Activated B cell treated with CpG ODN at 0.5 μM for 24 hours (primary cell): Measurements from ENCODE around the gene RETN. TPM values are rescaled to one million over a fixed set of nuclear protein-coding genes. Genes with fewer than 3 reads are reported as not detected.
"Not testable (repeated sequence)": the region's sequence is repeated elsewhere in the genome, so short reads cannot be mapped to it uniquely, and the experiment has no call there.

Experiments
- ATAC-seq: fragments of 200-7000 bp; cut with Tn5 transposase; one replicate; pipeline ENCODE4 v1.10.0; 2021; ENCODE audit warnings: low read depth, mild to moderate bottlenecking, moderate library complexity
- CTCF ChIA-PET: fragments of 350-600 bp; sonication (Branson Sonifier 250); formaldehyde crosslinking; loops from one replicate; lab custom pipeline; 2021; ENCODE audit warnings: antibody characterized with exemption; lab: Charles Lee
- POLR2A ChIA-PET: fragments of 350-600 bp; sonication (Branson Sonifier 250); formaldehyde crosslinking; loops from one replicate; lab custom pipeline; 2021; ENCODE audit warnings: antibody characterized with exemption; lab: Charles Lee
- DNase-seq: peaks from one replicate; pipeline ENCODE4 v3.0.0; 2022
- H3K27ac Mint-ChIP-seq: one replicate; pipeline ENCODE4 v1.8.0; 2020; ENCODE audit warnings: mixed read lengths
- H3K27me3 Mint-ChIP-seq: one replicate; pipeline ENCODE4 v1.8.0; 2021; ENCODE audit warnings: mixed read lengths
- H3K36me3 Mint-ChIP-seq: one replicate; pipeline ENCODE4 v1.8.0; 2021; ENCODE audit warnings: low read depth, mixed read lengths
- H3K4me1 Mint-ChIP-seq: one replicate; pipeline ENCODE4 v1.8.0; 2021; ENCODE audit warnings: mixed read lengths
- H3K4me3 Mint-ChIP-seq: one replicate; pipeline ENCODE4 v1.8.0; 2020; ENCODE audit warnings: mild to moderate bottlenecking, mixed read lengths
- H3K9me3 Mint-ChIP-seq: one replicate; pipeline ENCODE4 v1.8.0; 2020; ENCODE audit warnings: mixed read lengths
- intact Hi-C: fragments of 100-400 bp; cut with micrococcal nuclease; formaldehyde crosslinking; loops from one replicate; pipeline ENCODE4 v1.15.1; 2024
- total RNA-seq: library from RNA; stranded (reverse); gene quantifications from 2 replicates; pipeline ENCODE4 v1.2.3, GENCODE V29; 2022
- TF ChIP-seq, protein P1 (sequence below): fragments of 200-600 bp; IDR thresholded peaks from one replicate; pipeline ENCODE4 v1.8.0; 2022; ENCODE audit warnings: antibody characterized with exemption, mild to moderate bottlenecking

Gene RETN
- total RNA-seq, 1 donor from 2014 or later: not detected

DNA sequence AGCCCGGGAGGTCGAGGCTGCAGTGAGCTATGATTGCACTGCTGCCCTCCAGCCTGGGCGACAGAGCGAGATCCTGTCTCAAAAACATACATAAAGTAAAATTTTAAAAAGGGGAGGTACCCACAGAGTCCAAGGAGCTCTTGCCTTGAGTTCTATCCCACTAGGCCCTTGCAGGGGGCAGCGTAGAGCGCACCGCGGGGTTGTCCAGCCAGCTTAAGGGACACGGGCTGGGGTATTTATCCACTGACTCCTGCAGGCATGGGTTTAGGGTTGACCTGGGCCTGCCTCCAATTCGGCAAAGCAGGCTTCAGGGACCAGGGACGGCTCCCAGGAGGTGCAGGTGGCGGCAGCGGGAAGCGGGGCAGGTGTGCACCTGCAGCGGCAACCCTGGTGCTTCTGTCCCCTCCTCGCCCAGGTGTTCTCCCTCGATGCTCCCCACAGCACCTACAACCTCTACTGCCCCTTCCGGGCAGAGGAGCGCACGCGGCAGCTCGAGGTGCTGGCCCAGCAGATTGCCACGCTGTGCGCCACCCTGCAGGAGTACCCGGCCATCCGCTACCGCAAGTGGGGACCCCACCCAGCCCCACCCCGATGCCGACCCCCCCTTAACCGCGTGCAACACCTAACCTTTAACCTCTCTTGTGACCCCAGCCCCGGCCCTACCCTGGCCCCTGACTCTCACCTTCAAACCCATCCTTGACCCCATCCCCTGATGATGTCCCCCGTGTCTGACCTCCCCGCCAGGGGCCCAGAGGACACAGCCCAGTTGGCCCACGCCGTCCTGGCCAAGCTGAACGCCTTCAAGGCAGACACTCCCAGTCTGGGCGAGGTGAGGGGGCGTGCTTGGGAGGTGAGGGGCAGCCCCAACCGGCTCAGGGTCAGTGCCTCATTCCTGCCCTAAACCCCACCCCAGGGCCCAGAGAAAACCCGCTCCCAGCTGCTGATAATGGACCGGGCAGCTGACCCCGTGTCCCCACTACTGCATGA is 27.3 kb upstream of the RETN start:
- POLR2A ChIA-PET: interaction anchor here (1.2 kb wide), 1 partner anchor 12 kb away, joined by 4 read pairs; the partner anchor contains the start of genes PET100 and XAB2
- Mint-ChIP-seq H3K27me3 (no peaks in the 10 kb centered on the region), H3K36me3 (peaks cover 45% of the 10 kb centered on the region), H3K9me3 (no peaks in the 10 kb centered on the region), H3K27ac (no peak overlapping the region), H3K4me3 (no peak overlapping the region), H3K4me1 (peaks cover 28% of the 10 kb centered on the region)
- TF ChIP-seq, protein P1, sequence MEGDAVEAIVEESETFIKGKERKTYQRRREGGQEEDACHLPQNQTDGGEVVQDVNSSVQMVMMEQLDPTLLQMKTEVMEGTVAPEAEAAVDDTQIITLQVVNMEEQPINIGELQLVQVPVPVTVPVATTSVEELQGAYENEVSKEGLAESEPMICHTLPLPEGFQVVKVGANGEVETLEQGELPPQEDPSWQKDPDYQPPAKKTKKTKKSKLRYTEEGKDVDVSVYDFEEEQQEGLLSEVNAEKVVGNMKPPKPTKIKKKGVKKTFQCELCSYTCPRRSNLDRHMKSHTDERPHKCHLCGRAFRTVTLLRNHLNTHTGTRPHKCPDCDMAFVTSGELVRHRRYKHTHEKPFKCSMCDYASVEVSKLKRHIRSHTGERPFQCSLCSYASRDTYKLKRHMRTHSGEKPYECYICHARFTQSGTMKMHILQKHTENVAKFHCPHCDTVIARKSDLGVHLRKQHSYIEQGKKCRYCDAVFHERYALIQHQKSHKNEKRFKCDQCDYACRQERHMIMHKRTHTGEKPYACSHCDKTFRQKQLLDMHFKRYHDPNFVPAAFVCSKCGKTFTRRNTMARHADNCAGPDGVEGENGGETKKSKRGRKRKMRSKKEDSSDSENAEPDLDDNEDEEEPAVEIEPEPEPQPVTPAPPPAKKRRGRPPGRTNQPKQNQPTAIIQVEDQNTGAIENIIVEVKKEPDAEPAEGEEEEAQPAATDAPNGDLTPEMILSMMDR: no peak
- ATAC-seq: no peak
- intact Hi-C loops: no loop called here
- CTCF ChIA-PET: interaction anchor here (0.6 kb wide), 1 partner anchor 21 kb away, joined by 3 read pairs; no protein-coding TSS in a partner anchor
- no peak for DNase-seq

DNA sequence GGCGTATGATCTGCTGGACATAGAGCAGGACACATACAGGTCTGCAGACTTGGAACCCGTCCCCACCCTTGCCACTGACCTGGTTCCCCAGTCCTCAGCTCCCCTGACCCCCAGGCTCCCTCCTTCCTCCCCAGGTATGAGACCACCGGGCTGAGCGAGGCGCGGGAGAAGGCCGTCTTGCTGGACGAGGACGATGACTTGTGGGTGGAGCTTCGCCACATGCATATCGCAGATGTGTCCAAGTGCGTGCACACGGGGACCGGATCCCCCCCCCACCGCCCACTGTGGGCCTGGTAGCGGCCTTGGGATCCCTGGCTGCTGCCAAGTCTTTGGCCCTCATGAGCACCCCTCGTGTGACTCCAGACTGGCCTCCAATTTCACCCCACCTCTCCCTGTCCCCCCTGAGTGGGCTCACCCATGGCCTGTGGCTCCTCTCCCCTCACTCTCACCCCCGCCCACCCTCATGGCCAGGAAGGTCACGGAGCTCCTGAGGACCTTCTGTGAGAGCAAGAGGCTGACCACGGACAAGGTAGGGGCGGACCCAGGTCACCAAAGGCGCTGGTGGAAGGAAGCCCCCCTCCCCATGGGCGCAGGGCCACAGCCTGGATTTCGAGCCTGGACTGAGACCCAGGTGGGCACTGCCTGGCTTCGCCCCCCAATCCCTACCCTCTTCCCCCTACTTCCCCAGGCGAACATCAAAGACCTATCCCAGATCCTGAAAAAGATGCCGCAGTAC is 26.4 kb upstream of the RETN start:
- ChIA-PET POLR2A (interaction anchor here (1.2 kb wide), 1 partner anchor 13 kb away, joined by 4 read pairs; the partner anchor contains the start of genes PET100 and XAB2), CTCF (no interaction called here)
- no peak for DNase-seq
- Mint-ChIP-seq H3K36me3 (peaks cover 47% of the 10 kb centered on the region), H3K4me1 (peaks cover 23% of the 10 kb centered on the region), H3K27me3 (no peaks in the 10 kb centered on the region), H3K4me3 (no peak overlapping the region), H3K9me3 (no peaks in the 10 kb centered on the region), H3K27ac (no peak overlapping the region)
- intact Hi-C loops: no loop called here
- TF ChIP-seq, protein P1: no peak
- ATAC-seq: no peak

DNA sequence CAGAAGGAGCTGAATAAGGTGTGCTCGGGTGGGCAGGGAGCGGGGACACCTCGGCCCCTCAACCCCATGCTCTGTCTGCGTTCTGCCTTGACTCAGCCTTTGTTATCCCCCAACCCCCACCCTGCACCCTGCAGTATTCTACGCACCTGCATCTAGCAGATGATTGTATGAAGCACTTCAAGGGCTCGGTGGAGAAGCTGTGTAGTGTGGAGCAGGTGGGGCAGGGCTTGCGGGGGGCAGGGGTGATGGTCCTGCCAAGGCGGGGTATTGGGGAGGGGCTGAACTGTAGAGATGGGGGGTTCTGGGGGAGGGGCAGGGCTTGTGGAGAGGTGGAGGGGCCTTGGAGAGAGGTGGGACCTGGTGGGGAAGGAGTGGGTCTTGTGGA is 25.8 kb upstream of the RETN start:
- Mint-ChIP-seq H3K4me3 (no peak overlapping the region), H3K9me3 (no peaks in the 10 kb centered on the region), H3K36me3 (peaks cover 51% of the 10 kb centered on the region), H3K27me3 (no peaks in the 10 kb centered on the region), H3K27ac (no peak overlapping the region), H3K4me1 (peaks cover 18% of the 10 kb centered on the region)
- intact Hi-C loops: no loop called here
- no peak for DNase-seq
- ChIA-PET POLR2A (interaction anchor here (0.6 to 1.2 kb wide), 2 partner anchors 13 to 286 kb away, joined by 4 to 5 read pairs; partner anchors contain the start of genes PET100 and XAB2), CTCF (no interaction called here)
- TF ChIP-seq, protein P1: no peak
- ATAC-seq: no peak

DNA sequence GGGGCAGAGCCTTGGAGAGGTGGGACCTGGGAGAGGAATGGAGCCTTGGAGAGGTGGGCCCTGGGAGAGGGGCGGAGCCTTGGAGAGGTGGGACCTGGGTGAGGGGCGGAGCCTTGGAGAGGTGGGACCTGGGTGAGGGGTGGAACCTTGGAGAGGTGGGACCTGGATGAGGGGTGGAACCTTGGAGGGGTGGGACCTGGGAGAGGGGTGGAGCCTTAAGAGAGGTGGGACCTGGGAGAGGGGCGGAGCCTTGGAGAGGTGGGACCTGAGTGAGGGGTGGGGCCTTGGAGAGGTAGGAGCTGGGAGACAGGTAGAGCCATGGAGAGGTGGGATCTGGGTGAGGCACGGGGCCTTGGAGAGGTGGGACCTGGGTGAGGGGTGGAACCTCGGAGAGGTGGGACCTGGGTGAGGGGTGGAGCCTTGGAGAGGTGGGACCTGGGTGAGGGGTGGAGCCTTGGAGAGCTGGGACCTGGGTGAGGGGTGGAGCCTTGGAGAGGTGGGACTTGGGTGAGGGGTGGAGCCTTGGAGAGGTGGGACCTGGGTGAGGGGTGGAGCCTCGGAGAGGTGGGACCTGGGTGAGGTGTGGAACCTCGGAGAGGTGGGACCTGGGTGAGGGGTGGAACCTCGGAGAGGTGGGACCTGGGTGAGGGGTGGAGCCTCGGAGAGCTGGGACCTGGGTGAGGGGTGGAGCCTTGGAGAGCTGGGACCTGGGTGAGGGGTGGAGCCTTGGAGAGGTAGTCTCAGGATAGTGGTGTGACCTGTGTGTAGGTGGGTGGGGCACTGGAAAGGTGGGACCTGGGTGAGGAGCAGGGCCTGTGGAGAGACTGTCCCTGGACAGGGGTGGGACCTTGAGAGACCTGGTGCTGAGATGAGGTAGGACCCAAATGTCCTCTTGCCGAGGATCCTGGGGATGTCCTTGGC is 25.0 kb upstream of the RETN start:
- not testable (repeated sequence) for H3K4me3 Mint-ChIP-seq

DNA sequence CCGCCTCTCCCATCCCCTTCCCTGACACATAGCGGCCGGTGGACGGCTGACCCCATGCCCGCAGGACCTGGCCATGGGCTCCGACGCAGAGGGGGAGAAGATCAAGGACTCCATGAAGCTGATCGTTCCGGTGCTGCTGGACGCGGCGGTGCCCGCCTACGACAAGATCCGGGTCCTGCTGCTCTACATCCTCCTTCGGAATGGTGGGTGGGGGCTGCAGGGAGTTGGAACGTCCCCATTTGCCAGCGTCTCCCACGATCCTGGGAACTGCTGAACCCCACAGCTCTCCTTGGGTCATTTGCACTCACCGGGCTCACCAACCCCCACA is 24.3 kb upstream of the RETN start:
- no peaks in the 10 kb centered on the region for H3K9me3 Mint-ChIP-seq
- intact Hi-C loops: no loop called here
- peaks cover 46% of the 10 kb centered on the region for H3K36me3 Mint-ChIP-seq
- ATAC-seq (no peak), DNase-seq (no peak)
- peaks cover 5% of the 10 kb centered on the region for H3K4me1 Mint-ChIP-seq
- no peak overlapping the region for H3K27ac Mint-ChIP-seq
- ChIA-PET CTCF (interaction anchor here (1.6 kb wide), 1 partner anchor 9 kb away, joined by 5 read pairs; no protein-coding TSS in a partner anchor), POLR2A (interaction anchor here (0.6 kb wide), 2 partner anchors 18 to 98 kb away, joined by 3 to 5 read pairs; no protein-coding TSS in a partner anchor)
- H3K27me3 Mint-ChIP-seq: no peaks in the 10 kb centered on the region
- no peak overlapping the region for H3K4me3 Mint-ChIP-seq
- TF ChIP-seq, protein P1: no peak

More for the DNA sequence above, 25.0 kb upstream of the RETN start:
- peaks cover 10% of the 10 kb centered on the region for H3K4me1 Mint-ChIP-seq
- H3K36me3 Mint-ChIP-seq: peaks cover 52% of the 10 kb centered on the region
- H3K27ac Mint-ChIP-seq, intact Hi-C loops, DNase-seq, ATAC-seq, H3K27me3 Mint-ChIP-seq, H3K9me3 Mint-ChIP-seq: not testable (repeated sequence)
- ChIA-PET CTCF (interaction anchor here (1.6 kb wide), 1 partner anchor 9 kb away, joined by 5 read pairs; no protein-coding TSS in a partner anchor), POLR2A (interaction anchor here (0.6 to 0.7 kb wide), 3 partner anchors 39 to 285 kb away, joined by 5 to 8 read pairs (median 5); no protein-coding TSS in a partner anchor)
